ENCODE measurements around the gene CRYL1.

Gene CRYL1

GRCh38 chr13:20362484-20363041, 163.1 kb downstream of the CRYL1 start:
- DNase-seq = no peak

- DNase-seq = no peak
Observed at GRCh38 chr13:20360835-20361412, 164.7 kb downstream of the CRYL1 start.

- no peak for DNase-seq
Observed at GRCh38 chr13:20360041-20360491, 165.6 kb downstream of the CRYL1 start.

GRCh38 chr13:20359335-20359734, 166.3 kb downstream of the CRYL1 start:
- no peak for DNase-seq

GRCh38 chr13:20358022-20358421, 167.6 kb downstream of the CRYL1 start:
- no peak for DNase-seq

- no peak for DNase-seq
Observed at GRCh38 chr13:20356444-20356843, 169.2 kb downstream of the CRYL1 start.

GRCh38 chr13:20354722-20355121, 170.9 kb downstream of the CRYL1 start:
- no peak for DNase-seq

- no peak for DNase-seq
Observed at GRCh38 chr13:20353973-20354372, 171.7 kb downstream of the CRYL1 start.
